Erythroblast (primary cell): Measurements from ENCODE around the gene HNMT.

ENCODE experiments used
- GATA1 ChIP-seq: IDR thresholded peaks from 2 replicates; pipeline ENCODE4 v1.6.1; 2011; ENCODE audit warnings: low read depth, mild to moderate bottlenecking, control low read depth, low read length, moderate library complexity
- POLR2A ChIP-seq: IDR thresholded peaks from 2 replicates; pipeline ENCODE4 v1.6.1; 2011; ENCODE audit warnings: mild to moderate bottlenecking, low read length

- TF ChIP-seq POLR2A (no peak), GATA1 (no peak)
These were observed 71.4 kb downstream of the HNMT start for GRCh38 chr2:138035608-138036217.
